Testis (tissue), 2 donors: ENCODE measurements around the gene RGS17.

ENCODE experiments used
- CTCF ChIP-seq, 3 experiments: fragments of 450-650 bp in 2 of 3; fragments of 200-600 bp in 1 of 3; sonication (generic) in 1 of 3; IDR thresholded peaks; one replicate each; pipeline ENCODE4 v1.5.1; 2016 to 2019; ENCODE audit warnings: antibody characterized with exemption in 3 of 3, mild to moderate bottlenecking in 2 of 3, moderate library complexity in 1 of 3
- POLR2A ChIP-seq: fragments of 450-650 bp; IDR thresholded peaks from one replicate; pipeline ENCODE4 v1.6.1; 2017; ENCODE audit warnings: antibody characterized with exemption, mild to moderate bottlenecking, moderate library complexity

- TF ChIP-seq CTCF (IDR thresholded peaks at IDR 0.05) (no peak), POLR2A (no peak)
These were observed 130.8 kb downstream of the RGS17 start for GRCh38 chr6:153000243-153000642.
